GM23338 (cell line): ENCODE data around the gene FRYL. TPM values are rescaled to one million over a fixed set of nuclear protein-coding genes. Genes with fewer than 3 reads are reported as not detected.

Source experiments
- ATAC-seq: fragments of 200-7000 bp; cut with Tn5 transposase; 3 replicates; pipeline ENCODE4 v1.9.1; 2020
- DNase-seq: peaks from one replicate; pipeline ENCODE4 v3.0.0-alpha.2; 2015; ENCODE audit warnings: low spot score
- H2AFZ ChIP-seq: fragments of 200-600 bp; sonication (generic); 2 replicates; pipeline ENCODE4 v1.8.0; 2016; ENCODE audit warnings: antibody characterized with exemption, mild to moderate bottlenecking, moderate library complexity
- H3F3A ChIP-seq: fragments of 200-600 bp; sonication (generic); replicated peaks from 2 replicates; pipeline ENCODE4 v1.8.0; 2017; ENCODE audit warnings: antibody characterized with exemption, mixed run types, low read depth
- H3K27ac ChIP-seq: fragments of 200-600 bp; sonication (generic); 2 replicates; pipeline ENCODE4 v1.6.1; 2016; ENCODE audit warnings: low read depth
- H3K27me3 ChIP-seq: fragments of 200-600 bp; sonication (generic); 2 replicates; pipeline ENCODE4 v1.8.0; 2016; ENCODE audit warnings: mild to moderate bottlenecking, mixed run types, moderate library complexity; ENCODE audit not compliant: insufficient read depth
- H3K36me3 ChIP-seq: fragments of 200-600 bp; sonication (generic); 2 replicates; pipeline ENCODE4 v1.8.0; 2016; ENCODE audit warnings: mild to moderate bottlenecking; ENCODE audit not compliant: insufficient read depth
- H3K4me1 ChIP-seq: fragments of 200-600 bp; sonication (generic); 2 replicates; pipeline ENCODE4 v1.8.0; 2016; ENCODE audit warnings: mild to moderate bottlenecking, moderate library complexity; ENCODE audit not compliant: insufficient read depth
- H3K4me2 ChIP-seq: fragments of 200-600 bp; sonication (generic); 2 replicates; pipeline ENCODE4 v1.7.1; 2017; ENCODE audit warnings: mixed run types
- H3K4me3 ChIP-seq: fragments of 200-600 bp; sonication (generic); 2 replicates; pipeline ENCODE4 v1.6.1; 2016; ENCODE audit warnings: mixed run types
- H3K79me2 ChIP-seq: fragments of 200-600 bp; sonication (generic); replicated peaks from 2 replicates; pipeline ENCODE4 v1.8.0; 2017; ENCODE audit warnings: mild to moderate bottlenecking; ENCODE audit not compliant: insufficient read depth
- H3K9me2 ChIP-seq: fragments of 200-600 bp; sonication (generic); 2 replicates; pipeline ENCODE4 v1.8.0; 2017; ENCODE audit not compliant: insufficient read depth
- H4K20me1 ChIP-seq: fragments of 200-600 bp; sonication (generic); replicated peaks from 2 replicates; pipeline ENCODE4 v1.8.0; 2017; ENCODE audit warnings: mild to moderate bottlenecking; ENCODE audit not compliant: insufficient read depth
- H3K27ac Mint-ChIP-seq: 2 replicates; pipeline ENCODE4 v1.8.0; 2020; ENCODE audit warnings: inconsistent platforms, mild to moderate bottlenecking, moderate library complexity, mixed read lengths
- H3K27me3 Mint-ChIP-seq: 3 replicates; pipeline ENCODE4 v1.8.0; 2022; ENCODE audit warnings: low read depth, mild to moderate bottlenecking, moderate library complexity, mixed read lengths, inconsistent platforms; ENCODE audit not compliant: insufficient read depth, poor library complexity
- H3K36me3 Mint-ChIP-seq: 3 replicates; pipeline ENCODE4 v1.8.0; 2021; ENCODE audit warnings: low read depth, mild to moderate bottlenecking, inconsistent platforms, moderate library complexity, mixed read lengths
- H3K4me1 Mint-ChIP-seq: 3 replicates; pipeline ENCODE4 v1.8.0; 2020; ENCODE audit warnings: mild to moderate bottlenecking, inconsistent platforms, mixed read lengths
- H3K4me3 Mint-ChIP-seq: 3 replicates; pipeline ENCODE4 v1.8.0; 2021; ENCODE audit warnings: moderate library complexity, mild to moderate bottlenecking, inconsistent platforms, mixed read lengths
- H3K9me3 Mint-ChIP-seq: 3 replicates; pipeline ENCODE4 v1.8.0; 2020; ENCODE audit warnings: moderate library complexity, mild to moderate bottlenecking, inconsistent platforms, mixed read lengths
- EZH2 ChIP-seq: fragments of 200-600 bp; sonication (generic); IDR thresholded peaks from one replicate; pipeline ENCODE4 v1.8.0; 2017; ENCODE audit warnings: antibody characterized with exemption, mild to moderate bottlenecking, low read depth; ENCODE audit not compliant: unreplicated experiment
- EZH2phosphoT487 ChIP-seq: fragments of 200-600 bp; sonication (generic); IDR thresholded peaks from one replicate; pipeline ENCODE4 v1.8.1; 2018; ENCODE audit warnings: antibody characterized with exemption; ENCODE audit not compliant: unreplicated experiment
- JUNB ChIP-seq: IDR thresholded peaks from one replicate; pipeline ENCODE4 v1.6.1; 2016; ENCODE audit warnings: antibody characterized with exemption; ENCODE audit not compliant: unreplicated experiment
- NANOG ChIP-seq: IDR thresholded peaks from 2 replicates; pipeline ENCODE4 v1.6.1; 2016; ENCODE audit warnings: antibody characterized with exemption, borderline replicate concordance
- POLR2AphosphoS5 ChIP-seq: IDR thresholded peaks from 2 replicates; pipeline ENCODE4 v1.6.1; 2016; ENCODE audit warnings: antibody characterized with exemption, low read depth
- STAT1 ChIP-seq: IDR thresholded peaks from one replicate; pipeline ENCODE4 v1.6.1; 2016; ENCODE audit warnings: antibody characterized with exemption; ENCODE audit not compliant: unreplicated experiment
- ZNF114 ChIP-seq: fragments of 250-450 bp; sonication (Bioruptor Pico); IDR thresholded peaks from 2 replicates; pipeline ENCODE4 v1.5.0; 2020; ENCODE audit warnings: mild to moderate bottlenecking, moderate library complexity
- polyA plus RNA-seq: library from polyadenylated mRNA; unstranded; fragments of >200 nt; fragmentation: Nextera tagmentation; extraction: Ambion mirVana; gene quantifications from 2 replicates; pipeline ENCODE4 v1.2.1, GENCODE V29; 2016
- total RNA-seq: library from RNA; depleted of rRNA; stranded (reverse); fragments of >200 nt; shearing (Covaris generic); gene quantifications from 2 replicates; pipeline ENCODE4 v1.2.3, GENCODE V29; 2014
- TF ChIP-seq, protein P1 (sequence below): IDR thresholded peaks from 2 replicates; pipeline ENCODE4 v1.6.1; 2016; ENCODE audit warnings: antibody characterized with exemption
- TF ChIP-seq, protein P2 (sequence below), 2 experiments: fragments of 200-600 bp in 1 of 2; sonication (generic) in 1 of 2; conservative IDR thresholded peaks; 2 replicates each; pipeline versions ENCODE4 v1.5.1 to v1.6.1; 2016 to 2017; ENCODE audit warnings: antibody characterized with exemption in 2 of 2, low read depth in 2 of 2, mild to moderate bottlenecking in 2 of 2, moderate library complexity in 1 of 2

Gene FRYL
- total and polyA plus RNA-seq, 2 experiments from 2014 or later, result 30.7 to 53.3 TPM

DNA sequence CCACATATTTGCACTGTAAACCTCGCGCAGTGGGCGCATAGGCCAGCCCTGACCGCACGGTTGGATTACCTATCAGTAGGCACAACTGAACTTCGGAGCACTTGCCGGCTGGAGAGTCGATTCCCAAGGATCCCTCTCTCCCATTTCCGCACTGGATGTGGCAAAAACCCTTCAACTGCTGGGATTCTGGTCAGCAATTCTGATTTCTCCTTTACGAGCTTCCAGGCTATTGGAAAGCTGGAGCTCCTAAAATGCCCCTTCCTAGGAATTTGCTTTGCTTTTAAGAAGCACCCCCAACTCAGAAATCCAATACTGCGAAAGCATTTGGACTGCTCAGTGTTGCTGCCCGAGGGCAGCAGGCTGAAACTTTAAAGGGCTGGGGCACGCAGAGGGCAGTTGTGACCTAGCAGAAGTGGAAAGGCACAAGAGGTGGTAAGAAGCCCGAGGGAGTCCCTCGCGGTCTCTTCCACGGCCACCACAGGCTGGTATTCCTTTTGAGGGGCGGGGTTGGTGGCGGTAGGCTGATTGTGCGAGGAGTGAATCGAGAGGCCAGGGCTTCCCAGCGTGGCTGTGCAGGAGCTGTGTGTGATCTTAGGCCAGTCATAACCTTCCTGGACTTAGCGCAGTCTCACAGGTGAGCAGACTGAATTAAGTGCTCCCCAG, 288.4 kb downstream of the FRYL start:
- peak; percentile 69 for TF ChIP-seq EZH2
- TF ChIP-seq EZH2phosphoT487, result peak; percentile 2
- no peak for TF ChIP-seq STAT1
- no peak for TF ChIP-seq POLR2AphosphoS5
- no peak for TF ChIP-seq NANOG

DNA sequence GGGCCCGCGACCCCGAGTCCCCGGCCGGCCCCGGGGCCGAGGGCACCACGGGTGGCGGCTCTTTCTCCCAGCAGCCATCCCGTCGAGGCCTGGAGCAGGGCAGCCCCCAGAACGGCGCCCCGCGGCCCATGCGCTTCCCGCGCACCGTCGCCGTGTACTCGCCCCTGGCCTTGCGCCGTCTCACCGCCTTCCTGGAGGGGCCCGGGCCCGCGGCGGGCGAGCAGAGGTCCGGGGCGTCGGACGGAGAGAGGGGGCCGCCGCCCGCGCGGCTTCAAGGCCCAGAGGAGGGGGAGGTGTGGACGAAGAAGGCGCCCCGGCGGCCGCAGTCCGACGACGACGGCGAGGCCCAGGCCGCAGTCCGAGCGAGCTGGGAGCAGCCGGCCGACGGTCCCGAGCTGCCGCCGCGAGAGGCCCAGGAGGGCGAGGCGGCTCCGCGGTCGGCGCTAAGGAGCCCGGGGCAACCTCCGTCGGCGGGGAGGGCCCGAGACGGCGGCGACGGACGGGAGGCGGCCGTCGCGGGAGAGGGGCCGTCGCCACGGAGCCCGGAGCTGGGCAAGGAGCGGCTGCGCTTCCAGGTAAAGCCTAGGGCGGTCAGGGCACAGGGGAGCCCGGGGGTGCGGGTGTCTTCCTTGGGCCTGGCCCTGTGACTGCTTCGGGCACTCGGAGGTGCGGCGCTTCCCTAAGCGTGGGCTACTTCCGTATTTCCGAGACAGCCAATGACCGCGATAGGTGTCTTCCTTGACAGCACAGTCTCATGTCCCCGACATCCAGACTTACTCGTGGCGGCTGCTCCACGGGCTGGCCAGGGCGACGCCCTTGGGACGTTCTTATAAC, 289.2 kb downstream of the FRYL start:
- ATAC-seq (peak; percentile 59), DNase-seq (peak; percentile 73)
- Mint-ChIP-seq H3K27ac (no peak overlapping the region), H3K36me3 (no peaks in the 10 kb centered on the region), H3K27me3 (peaks cover 35% of the 10 kb centered on the region), H3K9me3 (no peaks in the 10 kb centered on the region), H3K4me1 (peaks cover 15% of the 10 kb centered on the region), H3K4me3 (peak overlapping the region; percentile 57)
- Histone ChIP-seq H3K9me2 (no peaks in the 10 kb centered on the region), H3K36me3 (no peaks in the 10 kb centered on the region), H3K4me3 (peak overlapping the region; percentile 71), H3K4me1 (peaks cover 17% of the 10 kb centered on the region), H3F3A (peaks cover 16% of the 10 kb centered on the region), H3K27ac (no peak overlapping the region), H2AFZ (peak overlapping the region; percentile 98), H4K20me1 (0 out of 2 replicates have a peak, but pooled peaks cover 4% of the 10 kb centered on the region), H3K4me2 (peak overlapping the region; percentile 90), H3K27me3 (peaks cover 80% of the 10 kb centered on the region), H3K79me2 (no peaks in the 10 kb centered on the region)
- TF ChIP-seq, protein P1, sequence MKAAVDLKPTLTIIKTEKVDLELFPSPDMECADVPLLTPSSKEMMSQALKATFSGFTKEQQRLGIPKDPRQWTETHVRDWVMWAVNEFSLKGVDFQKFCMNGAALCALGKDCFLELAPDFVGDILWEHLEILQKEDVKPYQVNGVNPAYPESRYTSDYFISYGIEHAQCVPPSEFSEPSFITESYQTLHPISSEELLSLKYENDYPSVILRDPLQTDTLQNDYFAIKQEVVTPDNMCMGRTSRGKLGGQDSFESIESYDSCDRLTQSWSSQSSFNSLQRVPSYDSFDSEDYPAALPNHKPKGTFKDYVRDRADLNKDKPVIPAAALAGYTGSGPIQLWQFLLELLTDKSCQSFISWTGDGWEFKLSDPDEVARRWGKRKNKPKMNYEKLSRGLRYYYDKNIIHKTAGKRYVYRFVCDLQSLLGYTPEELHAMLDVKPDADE, result no peak
- peak; percentile 66 for TF ChIP-seq EZH2phosphoT487
- TF ChIP-seq ZNF114 (CRISPR knock-in tag), result no peak
- no peak for TF ChIP-seq POLR2AphosphoS5
- no peak for TF ChIP-seq JUNB
- TF ChIP-seq STAT1, result no peak
- TF ChIP-seq, protein P2, sequence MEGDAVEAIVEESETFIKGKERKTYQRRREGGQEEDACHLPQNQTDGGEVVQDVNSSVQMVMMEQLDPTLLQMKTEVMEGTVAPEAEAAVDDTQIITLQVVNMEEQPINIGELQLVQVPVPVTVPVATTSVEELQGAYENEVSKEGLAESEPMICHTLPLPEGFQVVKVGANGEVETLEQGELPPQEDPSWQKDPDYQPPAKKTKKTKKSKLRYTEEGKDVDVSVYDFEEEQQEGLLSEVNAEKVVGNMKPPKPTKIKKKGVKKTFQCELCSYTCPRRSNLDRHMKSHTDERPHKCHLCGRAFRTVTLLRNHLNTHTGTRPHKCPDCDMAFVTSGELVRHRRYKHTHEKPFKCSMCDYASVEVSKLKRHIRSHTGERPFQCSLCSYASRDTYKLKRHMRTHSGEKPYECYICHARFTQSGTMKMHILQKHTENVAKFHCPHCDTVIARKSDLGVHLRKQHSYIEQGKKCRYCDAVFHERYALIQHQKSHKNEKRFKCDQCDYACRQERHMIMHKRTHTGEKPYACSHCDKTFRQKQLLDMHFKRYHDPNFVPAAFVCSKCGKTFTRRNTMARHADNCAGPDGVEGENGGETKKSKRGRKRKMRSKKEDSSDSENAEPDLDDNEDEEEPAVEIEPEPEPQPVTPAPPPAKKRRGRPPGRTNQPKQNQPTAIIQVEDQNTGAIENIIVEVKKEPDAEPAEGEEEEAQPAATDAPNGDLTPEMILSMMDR (conservative IDR thresholded peaks at IDR 0.05; ENCODE audit: low read depth in 2 of 2), result no peak

More for the DNA sequence above, 288.4 kb downstream of the FRYL start:
- Mint-ChIP-seq H3K36me3 (no peaks in the 10 kb centered on the region), H3K9me3 (no peaks in the 10 kb centered on the region), H3K4me1 (peaks cover 15% of the 10 kb centered on the region), H3K27ac (no peak overlapping the region), H3K27me3 (peaks cover 35% of the 10 kb centered on the region), H3K4me3 (peak overlapping the region; percentile 57)
- peaks cover 17% of the 10 kb centered on the region for H3K4me1 ChIP-seq
- H3K27ac ChIP-seq, result no peak overlapping the region
- DNase-seq, result peak; percentile 18
- H3K79me2 ChIP-seq, result no peaks in the 10 kb centered on the region
- peaks cover 72% of the 10 kb centered on the region for H3K27me3 ChIP-seq
- H3K4me3 ChIP-seq, result peak overlapping the region; percentile 71
- no peaks in the 10 kb centered on the region for H3K9me2 ChIP-seq
- H3F3A ChIP-seq, result peaks cover 16% of the 10 kb centered on the region
- peak overlapping the region; percentile 98 for H2AFZ ChIP-seq
- H3K4me2 ChIP-seq, result peak overlapping the region; percentile 90
- H4K20me1 ChIP-seq, result 0 out of 2 replicates have a peak, but pooled peaks cover 4% of the 10 kb centered on the region
- ATAC-seq, result no peak; the same call in 2 of the 3 replicates
- no peaks in the 10 kb centered on the region for H3K36me3 ChIP-seq
